HEK293 (cell line): Measurements from ENCODE around the gene FTH1.
A peak's percentile ranks its signal among the peaks of the same experiment; 100 is the strongest.

Source experiments
- CTCF ChIA-PET: fragments of 350-600 bp; formaldehyde crosslinking; extraction: SDS; loops from one replicate; lab custom pipeline; 2021; ENCODE audit warnings: antibody characterized with exemption; lab: Yijun Ruan, JAX
- POLR2A ChIA-PET: fragments of 300-600 bp; formaldehyde crosslinking; extraction: SDS; loops from one replicate; lab custom pipeline; 2020; ENCODE audit warnings: antibody characterized with exemption, inconsistent platforms; lab: Yijun Ruan, JAX
- H3K27ac ChIP-seq: fragments of 200-500 bp; sonication (Bioruptor generic); 2 replicates; pipeline ENCODE4 v1.5.1; 2014; ENCODE audit warnings: low read depth, low read length, control low read depth, inconsistent platforms; ENCODE audit errors: extremely low read depth
- H3K36me3 ChIP-seq, 2 experiments: fragments of 200-500 bp in 1 of 2; sonication (Bioruptor generic) in 1 of 2; 1 replicate in 1 of 2; 2 replicates in 1 of 2; pipeline ENCODE4 v1.5.1; 2014 to 2017; ENCODE audit warnings: inconsistent platforms in 2 of 2, low read length in 2 of 2; ENCODE audit not compliant: control insufficient read depth in 2 of 2, insufficient read depth in 1 of 2
- H3K4me1 ChIP-seq: fragments of 200-500 bp; sonication (Bioruptor generic); 2 replicates; pipeline ENCODE4 v1.5.1; 2014; ENCODE audit warnings: mild to moderate bottlenecking, low read length, inconsistent platforms; ENCODE audit not compliant: control insufficient read depth, insufficient read depth
- H3K4me3 ChIP-seq: 2 replicates; pipeline ENCODE4 v1.5.1; 2011; ENCODE audit warnings: low read depth, mild to moderate bottlenecking, control low read depth, low read length, moderate library complexity
- H3K9me3 ChIP-seq: fragments of 200-500 bp; sonication (Bioruptor generic); 2 replicates; pipeline ENCODE4 v1.5.1; 2014; ENCODE audit warnings: low read depth, low read length, inconsistent platforms; ENCODE audit not compliant: control insufficient read depth, insufficient read depth
- OSR2 ChIP-seq: fragments of 450-650 bp; formaldehyde crosslinking; IDR thresholded peaks from 2 replicates; pipeline ENCODE4 v1.5.1; 2016; ENCODE audit warnings: missing biosample characterization, missing genetic modification characterization
- REPIN1 ChIP-seq: fragments of 450-650 bp; formaldehyde crosslinking; IDR thresholded peaks from 2 replicates; pipeline ENCODE4 v1.5.1; 2017; ENCODE audit warnings: missing biosample characterization, missing genetic modification characterization, low read depth
- ZBTB48 ChIP-seq: fragments of 450-650 bp; formaldehyde crosslinking; IDR thresholded peaks from 2 replicates; pipeline ENCODE4 v1.5.1; 2016; ENCODE audit warnings: missing biosample characterization, missing genetic modification characterization
- ZBTB49 ChIP-seq: fragments of 450-650 bp; formaldehyde crosslinking; IDR thresholded peaks from 2 replicates; pipeline ENCODE4 v1.5.1; 2016; ENCODE audit warnings: missing biosample characterization, missing genetic modification characterization, low read depth
- ZEB2 ChIP-seq: fragments of 450-650 bp; formaldehyde crosslinking; IDR thresholded peaks from 2 replicates; pipeline ENCODE4 v1.5.1; 2016; ENCODE audit warnings: missing biosample characterization, missing genetic modification characterization
- ZFHX2 ChIP-seq: fragments of 450-650 bp; formaldehyde crosslinking; conservative IDR thresholded peaks from 2 replicates; pipeline ENCODE4 v1.5.1; 2016; ENCODE audit warnings: missing biosample characterization, missing genetic modification characterization
- ZFP3 ChIP-seq: fragments of 450-650 bp; formaldehyde crosslinking; IDR thresholded peaks from 2 replicates; pipeline ENCODE4 v1.5.1; 2016; ENCODE audit warnings: low read depth, missing biosample characterization, missing genetic modification characterization
- ZNF121 ChIP-seq: fragments of 450-650 bp; formaldehyde crosslinking; IDR thresholded peaks from 2 replicates; pipeline ENCODE4 v1.5.1; 2016; ENCODE audit warnings: missing biosample characterization, missing genetic modification characterization
- ZNF140 ChIP-seq: fragments of 450-650 bp; formaldehyde crosslinking; IDR thresholded peaks from 2 replicates; pipeline ENCODE4 v1.5.1; 2016; ENCODE audit warnings: missing biosample characterization, missing genetic modification characterization
- ZNF16 ChIP-seq: fragments of 450-650 bp; formaldehyde crosslinking; IDR thresholded peaks from 2 replicates; pipeline ENCODE4 v1.5.1; 2016; ENCODE audit warnings: low read depth, missing biosample characterization, missing genetic modification characterization
- ZNF175 ChIP-seq: fragments of 450-650 bp; formaldehyde crosslinking; IDR thresholded peaks from 2 replicates; pipeline ENCODE4 v1.5.1; 2016; ENCODE audit warnings: missing biosample characterization, missing genetic modification characterization
- ZNF302 ChIP-seq: fragments of 450-650 bp; formaldehyde crosslinking; IDR thresholded peaks from 2 replicates; pipeline ENCODE4 v1.5.1; 2016; ENCODE audit warnings: missing biosample characterization, missing genetic modification characterization, low read depth
- ZNF423 ChIP-seq: fragments of 450-650 bp; formaldehyde crosslinking; IDR thresholded peaks from 2 replicates; pipeline ENCODE4 v1.5.1; 2016; ENCODE audit warnings: missing biosample characterization, missing genetic modification characterization
- ZNF629 ChIP-seq: fragments of 450-650 bp; formaldehyde crosslinking; IDR thresholded peaks from 2 replicates; pipeline ENCODE4 v1.5.1; 2017; ENCODE audit warnings: missing biosample characterization, missing genetic modification characterization
- ZNF692 ChIP-seq: fragments of 450-650 bp; formaldehyde crosslinking; IDR thresholded peaks from 2 replicates; pipeline ENCODE4 v1.5.1; 2016; ENCODE audit warnings: missing biosample characterization, missing genetic modification characterization
- ZSCAN4 ChIP-seq: fragments of 450-650 bp; formaldehyde crosslinking; IDR thresholded peaks from 2 replicates; pipeline ENCODE4 v1.5.1; 2017; ENCODE audit warnings: missing biosample characterization, missing genetic modification characterization

The FTH1 gene

GRCh38 chr11:61952882-61953281, 14.6 kb downstream of the FTH1 start (continued):
- TF ChIP-seq ZNF692 (tag by site-specific recombination), result no peak
- TF ChIP-seq ZNF629, result no peak
- TF ChIP-seq ZBTB49 (tag by site-specific recombination), result no peak
- no peak for TF ChIP-seq ZNF175
- no peak for TF ChIP-seq OSR2
- TF ChIP-seq ZNF140 (tag by site-specific recombination), result no peak
- TF ChIP-seq ZNF423 (tag by site-specific recombination), result no peak
- no peak for TF ChIP-seq ZSCAN4 (tag by site-specific recombination)
- TF ChIP-seq ZFP3 (tag by site-specific recombination), result no peak
- no peak for TF ChIP-seq ZNF16
- no peak for TF ChIP-seq ZEB2 (tag by site-specific recombination)
- no peak for TF ChIP-seq ZBTB48 (tag by site-specific recombination)

- Histone ChIP-seq H3K36me3 (no peaks in the 10 kb centered on the region), H3K4me1 (peaks cover 3% of the 10 kb centered on the region; the same call in 1 of the 2 replicates), H3K27ac (no peak overlapping the region), H3K9me3 (no peaks in the 10 kb centered on the region), H3K4me3 (no peak overlapping the region)
- ChIA-PET POLR2A (interaction anchor here (0.6 kb wide), 1 partner anchor 115 kb away, joined by 3 read pairs; no protein-coding TSS in a partner anchor), CTCF (interaction anchor here (0.5 to 6.4 kb wide), 6 partner anchors 14 to 156 kb away, joined by 3 to 62 read pairs (median 6); no protein-coding TSS in a partner anchor)
- TF ChIP-seq ZNF121 (tag by site-specific recombination) (no peak), ZNF302 (tag by site-specific recombination) (no peak)
- TF ChIP-seq, all 188 proteins: peak for 0
Measured at GRCh38 chr11:61951484-61952135, 15.8 kb downstream of the FTH1 start.

GRCh38 chr11:61950035-61950547, 17.3 kb downstream of the FTH1 start, which contains the start of gene BEST1:
Gene BEST1 (plus strand): TSS chr11:61950351. CDS start chr11:61951807, 1,456 bp downstream.
- ChIA-PET CTCF (interaction anchor here (0.6 to 7.6 kb wide), 14 partner anchors 9 to 160 kb away, joined by 3 to 329 read pairs (median 6); partner anchors contain the start of genes FADS3 and RAB3IL1), POLR2A (interaction anchor here (0.7 to 2.1 kb wide), 11 partner anchors 11 to 158 kb away, joined by 3 to 22 read pairs (median 7); partner anchors contain the start of genes FEN1, FTH1 and TMEM258)
- no peak within 1 kb of the TSS for H3K4me3 ChIP-seq
- no peaks in the 10 kb centered on the region for H3K9me3 ChIP-seq
- peak within 1 kb of the TSS; percentile 54 for H3K27ac ChIP-seq
- H3K36me3 ChIP-seq, result no peaks in the 10 kb centered on the region
- TF ChIP-seq ZFHX2 (peak; percentile 11; the same call in 1 of the 2 replicates), REPIN1 (tag by site-specific recombination) (no peak)
- H3K4me1 ChIP-seq, result peaks cover 3% of the 10 kb centered on the region; the same call in 1 of the 2 replicates
